Bronchial epithelial cell (primary cell): ENCODE measurements around the gene BBLN. TPM values are rescaled to one million over a fixed set of nuclear protein-coding genes. Genes with fewer than 3 reads are reported as not detected.
A peak's percentile ranks its signal among the peaks of the same experiment; 100 is the strongest.

Source experiments
- DNase-seq: peaks from one replicate; pipeline ENCODE4 v3.0.0-alpha.2; 2010; ENCODE audit warnings: low read depth
- FAIRE-seq: peaks from 2 replicates; lab custom pipeline; 2011; peaks lifted over from hg19 to GRCh38; lab: Jason Lieb, UNC
- H3K27me3 ChIP-seq: 2 replicates; pipeline ENCODE4 v1.5.1; 2011; ENCODE audit warnings: low read length; ENCODE audit not compliant: control insufficient read depth, insufficient read depth
- H3K36me3 ChIP-seq: 2 replicates; pipeline ENCODE4 v1.5.1; 2011; ENCODE audit warnings: low read length; ENCODE audit not compliant: control insufficient read depth, insufficient read depth
- H3K4me3 ChIP-seq: 2 replicates; pipeline ENCODE4 v1.5.1; 2011; ENCODE audit warnings: mild to moderate bottlenecking, low read depth, low read length, control low read depth
- CTCF ChIP-seq: IDR thresholded peaks from 2 replicates; pipeline ENCODE4 v1.5.1; 2011; ENCODE audit warnings: mild to moderate bottlenecking, moderate library complexity, low read length, control low read depth, inconsistent platforms; ENCODE audit not compliant: insufficient read depth, severe bottlenecking
- total RNA-seq: library from RNA; depleted of rRNA; stranded (reverse); fragments of >200 nt; gene quantifications from 2 replicates; pipeline ENCODE4 v1.2.1, GENCODE V29; 2014

Gene BBLN
- total RNA-seq, 1 donor from 2014 or later: 28.2 TPM

- peaks cover 19% of the 10 kb centered on the region for H3K36me3 ChIP-seq
Observed at GRCh38 chr9:128163027-128163515, 3.0 kb downstream of the BBLN start.

GRCh38 chr9:128163523-128164306 is 3.6 kb downstream of the BBLN start:
- DNase-seq: peak; percentile 44
- no peak for TF ChIP-seq CTCF
- no peak for FAIRE-seq
- H3K27me3 ChIP-seq: no peaks in the 10 kb centered on the region
- H3K4me3 ChIP-seq: no peak overlapping the region
- peaks cover 20% of the 10 kb centered on the region for H3K36me3 ChIP-seq

More at GRCh38 chr9:128163027-128163515, 3.0 kb downstream of the BBLN start:
- FAIRE-seq: no peak
- no peak for DNase-seq
- Histone ChIP-seq H3K27me3 (no peaks in the 10 kb centered on the region), H3K4me3 (no peak overlapping the region)
- TF ChIP-seq CTCF: no peak

GRCh38 chr9:128164307-128164885 is 4.3 kb downstream of the BBLN start:
- FAIRE-seq: no peak
- H3K36me3 ChIP-seq: peaks cover 26% of the 10 kb centered on the region
- no peak for TF ChIP-seq CTCF
- H3K4me3 ChIP-seq: no peak overlapping the region
- DNase-seq: peak; percentile 41
- no peaks in the 10 kb centered on the region for H3K27me3 ChIP-seq

- no peaks in the 10 kb centered on the region for H3K27me3 ChIP-seq
- FAIRE-seq: no peak
- H3K4me3 ChIP-seq: no peak overlapping the region
- TF ChIP-seq CTCF: no peak
- DNase-seq: no peak
- H3K36me3 ChIP-seq: peaks cover 31% of the 10 kb centered on the region
Observed at GRCh38 chr9:128166169-128166568, 6.1 kb downstream of the BBLN start.

GRCh38 chr9:128167209-128167608 is 7.1 kb downstream of the BBLN start:
- Histone ChIP-seq H3K4me3 (no peak overlapping the region), H3K36me3 (peaks cover 30% of the 10 kb centered on the region)
- FAIRE-seq: no peak

More at GRCh38 chr9:128167209-128167608, 7.1 kb downstream of the BBLN start:
- TF ChIP-seq CTCF: no peak
- no peaks in the 10 kb centered on the region for H3K27me3 ChIP-seq
- no peak for DNase-seq
